Measurements from ENCODE around the gene SYNJ1. TPM values are rescaled to one million over a fixed set of nuclear protein-coding genes. Genes with fewer than 3 reads are reported as not detected.

The SYNJ1 gene
- total RNA-seq, 1 experiment from 2014 or later: 10.5 TPM

DNA sequence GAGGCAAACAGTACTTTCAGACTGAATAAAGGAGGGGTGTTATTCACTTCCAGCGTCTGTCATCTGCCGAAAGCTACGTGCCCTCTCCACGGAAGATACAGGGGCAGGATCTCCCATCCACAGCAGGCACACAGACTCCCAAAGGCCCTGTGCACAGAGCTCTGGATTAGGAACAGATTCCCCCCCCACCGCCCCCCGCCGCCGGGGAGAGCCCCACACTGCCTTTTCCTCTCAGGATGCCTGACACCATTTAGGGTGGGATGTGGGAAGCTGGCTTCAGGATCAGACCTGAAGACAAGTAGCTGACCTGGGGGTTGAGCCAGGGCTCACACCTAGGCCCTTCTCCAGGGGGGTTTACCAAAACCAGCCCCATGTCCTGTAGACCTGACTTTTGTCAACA is 134.1 kb downstream of the SYNJ1 start:
- Histone ChIP-seq H3K4me3 (ENCODE audit: low read depth in 2 of 2, low read length in 2 of 2) (no peak overlapping the region), H3K36me3 (ENCODE audit: control insufficient read depth, insufficient read depth, low read length) (no peaks in the 10 kb centered on the region), H3K4me1 (ENCODE audit: control insufficient read depth, insufficient read depth, low read length) (peaks cover 3% of the 10 kb centered on the region; the same call in 1 of the 2 replicates), H3K27me3 (ENCODE audit: control insufficient read depth, insufficient read depth, low read length) (no peaks in the 10 kb centered on the region), H3K27ac (ENCODE audit: low read length) (no peak overlapping the region), H3K9me3 (ENCODE audit: control insufficient read depth, insufficient read depth, low read depth, low read length) (no peaks in the 10 kb centered on the region)
- TF ChIP-seq POLR2AphosphoS5 (IDR thresholded peaks at IDR 0.05; ENCODE audit: low read depth, low read length) (no peak), SIN3A (IDR thresholded peaks at IDR 0.05; ENCODE audit: borderline replicate concordance, insufficient read depth, low read depth, low read length) (no peak), TCF7L2 (IDR thresholded peaks at IDR 0.05; ENCODE audit: low read depth, low read length) (no peak)
- TF ChIP-seq, protein P1, sequence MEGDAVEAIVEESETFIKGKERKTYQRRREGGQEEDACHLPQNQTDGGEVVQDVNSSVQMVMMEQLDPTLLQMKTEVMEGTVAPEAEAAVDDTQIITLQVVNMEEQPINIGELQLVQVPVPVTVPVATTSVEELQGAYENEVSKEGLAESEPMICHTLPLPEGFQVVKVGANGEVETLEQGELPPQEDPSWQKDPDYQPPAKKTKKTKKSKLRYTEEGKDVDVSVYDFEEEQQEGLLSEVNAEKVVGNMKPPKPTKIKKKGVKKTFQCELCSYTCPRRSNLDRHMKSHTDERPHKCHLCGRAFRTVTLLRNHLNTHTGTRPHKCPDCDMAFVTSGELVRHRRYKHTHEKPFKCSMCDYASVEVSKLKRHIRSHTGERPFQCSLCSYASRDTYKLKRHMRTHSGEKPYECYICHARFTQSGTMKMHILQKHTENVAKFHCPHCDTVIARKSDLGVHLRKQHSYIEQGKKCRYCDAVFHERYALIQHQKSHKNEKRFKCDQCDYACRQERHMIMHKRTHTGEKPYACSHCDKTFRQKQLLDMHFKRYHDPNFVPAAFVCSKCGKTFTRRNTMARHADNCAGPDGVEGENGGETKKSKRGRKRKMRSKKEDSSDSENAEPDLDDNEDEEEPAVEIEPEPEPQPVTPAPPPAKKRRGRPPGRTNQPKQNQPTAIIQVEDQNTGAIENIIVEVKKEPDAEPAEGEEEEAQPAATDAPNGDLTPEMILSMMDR (IDR thresholded peaks at IDR 0.05): no peak
- TF ChIP-seq, protein P2, sequence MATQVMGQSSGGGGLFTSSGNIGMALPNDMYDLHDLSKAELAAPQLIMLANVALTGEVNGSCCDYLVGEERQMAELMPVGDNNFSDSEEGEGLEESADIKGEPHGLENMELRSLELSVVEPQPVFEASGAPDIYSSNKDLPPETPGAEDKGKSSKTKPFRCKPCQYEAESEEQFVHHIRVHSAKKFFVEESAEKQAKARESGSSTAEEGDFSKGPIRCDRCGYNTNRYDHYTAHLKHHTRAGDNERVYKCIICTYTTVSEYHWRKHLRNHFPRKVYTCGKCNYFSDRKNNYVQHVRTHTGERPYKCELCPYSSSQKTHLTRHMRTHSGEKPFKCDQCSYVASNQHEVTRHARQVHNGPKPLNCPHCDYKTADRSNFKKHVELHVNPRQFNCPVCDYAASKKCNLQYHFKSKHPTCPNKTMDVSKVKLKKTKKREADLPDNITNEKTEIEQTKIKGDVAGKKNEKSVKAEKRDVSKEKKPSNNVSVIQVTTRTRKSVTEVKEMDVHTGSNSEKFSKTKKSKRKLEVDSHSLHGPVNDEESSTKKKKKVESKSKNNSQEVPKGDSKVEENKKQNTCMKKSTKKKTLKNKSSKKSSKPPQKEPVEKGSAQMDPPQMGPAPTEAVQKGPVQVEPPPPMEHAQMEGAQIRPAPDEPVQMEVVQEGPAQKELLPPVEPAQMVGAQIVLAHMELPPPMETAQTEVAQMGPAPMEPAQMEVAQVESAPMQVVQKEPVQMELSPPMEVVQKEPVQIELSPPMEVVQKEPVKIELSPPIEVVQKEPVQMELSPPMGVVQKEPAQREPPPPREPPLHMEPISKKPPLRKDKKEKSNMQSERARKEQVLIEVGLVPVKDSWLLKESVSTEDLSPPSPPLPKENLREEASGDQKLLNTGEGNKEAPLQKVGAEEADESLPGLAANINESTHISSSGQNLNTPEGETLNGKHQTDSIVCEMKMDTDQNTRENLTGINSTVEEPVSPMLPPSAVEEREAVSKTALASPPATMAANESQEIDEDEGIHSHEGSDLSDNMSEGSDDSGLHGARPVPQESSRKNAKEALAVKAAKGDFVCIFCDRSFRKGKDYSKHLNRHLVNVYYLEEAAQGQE (IDR thresholded peaks at IDR 0.05; ENCODE audit: insufficient read depth in 1 of 2, low read depth in 2 of 2, low read length in 1 of 2): no peak
- no peak for ATAC-seq
- intact Hi-C loops (cut with micrococcal nuclease; ENCODE audit: unreplicated experiment) (no loop called here), in situ Hi-C loops (cut with HindIII; ENCODE audit: low pct_unique_long_range_greater_than_20kb, low sequenced_read_pairs) (no loop called here)
- BruUV-seq (replicated peaks): no TSS peak
- DNase-seq (ENCODE audit: low read depth, low spot score): no peak
- ChIA-PET POLR2A (no interaction called here), CTCF (no interaction called here)

DNA sequence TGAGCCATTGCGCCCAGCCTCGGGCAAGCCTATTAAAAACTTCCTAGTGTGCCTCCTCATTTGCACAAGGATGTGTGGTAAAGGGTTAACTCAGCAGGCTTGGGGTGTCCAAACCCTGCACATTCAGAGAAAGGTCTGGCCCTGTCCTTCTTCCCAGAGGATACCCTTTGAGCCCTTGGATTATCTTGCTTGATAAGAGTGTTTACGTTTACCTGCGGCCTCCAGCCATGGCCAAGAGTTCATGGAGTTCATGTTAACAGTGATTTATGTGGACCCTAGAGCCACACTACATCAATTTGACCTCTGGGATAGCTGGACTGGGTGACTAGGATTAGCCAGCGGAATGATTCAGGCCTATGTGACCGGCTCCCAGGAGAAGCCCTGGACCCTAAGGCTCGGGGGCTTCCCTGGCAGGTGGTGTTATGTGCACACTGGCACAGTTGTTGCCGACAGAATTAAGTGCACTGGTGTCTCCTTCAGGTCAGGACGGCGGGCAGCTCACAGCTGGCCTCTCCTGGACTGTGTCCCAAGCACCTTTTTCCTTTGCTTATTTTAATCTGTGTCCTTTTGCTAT is 134.8 kb downstream of the SYNJ1 start:
- ChIA-PET POLR2A (no interaction called here), CTCF (no interaction called here)
- in situ Hi-C loops (cut with HindIII; ENCODE audit: low pct_unique_long_range_greater_than_20kb, low sequenced_read_pairs): no loop called here
- no TSS peak for BruUV-seq (replicated peaks)
- DNase-seq (ENCODE audit: low read depth, low spot score) (no peak), ATAC-seq (peak; percentile 45)
- peaks cover 3% of the 10 kb centered on the region; the same call in 1 of the 2 replicates for H3K4me1 ChIP-seq (ENCODE audit: control insufficient read depth, insufficient read depth, low read length)
- H3K9me3 ChIP-seq (ENCODE audit: control insufficient read depth, insufficient read depth, low read depth, low read length): no peaks in the 10 kb centered on the region
- intact Hi-C loops (cut with micrococcal nuclease; ENCODE audit: unreplicated experiment): no loop called here
- no peak for TF ChIP-seq SIN3A (IDR thresholded peaks at IDR 0.05; ENCODE audit: borderline replicate concordance, insufficient read depth, low read depth, low read length)
- H3K36me3 ChIP-seq (ENCODE audit: control insufficient read depth, insufficient read depth, low read length): no peaks in the 10 kb centered on the region
- no peaks in the 10 kb centered on the region for H3K27me3 ChIP-seq (ENCODE audit: control insufficient read depth, insufficient read depth, low read length)
- no peak overlapping the region for H3K4me3 ChIP-seq (ENCODE audit: low read depth in 2 of 2, low read length in 2 of 2)
- H3K27ac ChIP-seq (ENCODE audit: low read length): no peak overlapping the region

DNA sequence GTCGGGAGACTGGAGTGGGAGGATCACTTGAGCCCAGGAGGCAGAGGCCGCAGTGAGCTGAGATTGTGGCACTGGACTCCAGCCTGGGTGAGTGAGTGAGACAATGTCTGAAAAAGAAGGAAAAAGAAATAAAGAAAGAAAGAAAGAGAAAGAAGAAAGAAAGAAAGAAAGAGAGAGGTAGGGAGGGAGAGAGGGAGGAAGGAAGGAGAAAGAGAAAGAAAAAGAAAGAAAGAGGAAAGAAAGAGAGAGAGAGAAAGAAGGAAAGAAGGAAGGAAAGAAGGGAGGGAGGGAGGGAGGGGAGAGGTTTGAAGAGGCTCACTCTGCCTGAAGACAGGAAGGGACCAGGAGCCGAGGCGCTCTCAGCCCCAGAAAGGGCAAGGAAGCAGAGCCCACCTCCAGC is 137.7 kb downstream of the SYNJ1 start:
- BruUV-seq (replicated peaks): no TSS peak
- Histone ChIP-seq H3K27ac (ENCODE audit: low read length) (no peak overlapping the region), H3K36me3 (ENCODE audit: control insufficient read depth, insufficient read depth, low read length) (no peaks in the 10 kb centered on the region), H3K4me1 (ENCODE audit: control insufficient read depth, insufficient read depth, low read length) (no peaks in the 10 kb centered on the region), H3K27me3 (ENCODE audit: control insufficient read depth, insufficient read depth, low read length) (no peaks in the 10 kb centered on the region), H3K9me3 (ENCODE audit: control insufficient read depth, insufficient read depth, low read depth, low read length) (no peaks in the 10 kb centered on the region), H3K4me3 (ENCODE audit: low read depth in 2 of 2, low read length in 2 of 2) (no peak overlapping the region)
- intact Hi-C loops (cut with micrococcal nuclease; ENCODE audit: unreplicated experiment): no loop called here
- ChIA-PET POLR2A (no interaction called here), CTCF (no interaction called here)
- DNase-seq (ENCODE audit: low read depth, low spot score): no peak
- ATAC-seq: no peak
- no peak for TF ChIP-seq POLR2AphosphoS5 (IDR thresholded peaks at IDR 0.05; ENCODE audit: low read depth, low read length)
- in situ Hi-C loops (cut with HindIII; ENCODE audit: low pct_unique_long_range_greater_than_20kb, low sequenced_read_pairs): no loop called here
